Left lobe of liver (tissue), 2 donors: Measurements from ENCODE around the gene OR5AL1. TPM values are rescaled to one million over a fixed set of nuclear protein-coding genes. Genes with fewer than 3 reads are reported as not detected.
"Not testable (repeated sequence)": the region's sequence is repeated elsewhere in the genome, so short reads cannot be mapped to it uniquely, and the experiment has no call there.

Source experiments
- ATAC-seq: fragments of 200-7000 bp; cut with Tn5 transposase; one replicate; pipeline ENCODE4 v1.9.1; 2020; ENCODE audit warnings: mild to moderate bottlenecking, moderate library complexity
- DNase-seq: peaks from one replicate; pipeline ENCODE4 v3.0.0-alpha.2; 2020; ENCODE audit warnings: low spot score
- total RNA-seq: library from RNA; stranded (reverse); gene quantifications from one replicate; pipeline ENCODE4 v1.2.1, GENCODE V29; 2021
- donor health status: DM: no; HTN: no; CAD: no; lungs with moderate emphysema.
- donor health status: DM: no; HTN: yes; CAD: no.

Gene OR5AL1
- total RNA-seq, result not detected

- DNase-seq, result no peak
Measured at GRCh38 chr11:56412396-56412795, at the start of gene OR5AL1. Gene OR5AL1, plus strand, starts transcription at chr11:56412696.

GRCh38 chr11:56375324-56375723 is 37.2 kb upstream of the OR5AL1 start, which contains the start of gene OR8U1:
Gene OR8U1, plus strand, starts transcription at chr11:56375624. Its CDS starts 0 bp downstream, at chr11:56375624.
- ATAC-seq (no peak), DNase-seq (no peak)

More at GRCh38 chr11:56412396-56412795, at the start of gene OR5AL1:
- no peak for ATAC-seq

- no peak for ATAC-seq
- no peak for DNase-seq
Measured at GRCh38 chr11:56380120-56380519, 32.4 kb upstream of the OR5AL1 start.

- DNase-seq (no peak), ATAC-seq (no peak)
Measured at GRCh38 chr11:56394381-56394780, 18.1 kb upstream of the OR5AL1 start.

GRCh38 chr11:56396047-56396446 is 16.4 kb upstream of the OR5AL1 start:
- DNase-seq, result no peak

GRCh38 chr11:56401858-56402461 is 10.5 kb upstream of the OR5AL1 start:
- not testable (repeated sequence) for ATAC-seq, DNase-seq

More at GRCh38 chr11:56396047-56396446, 16.4 kb upstream of the OR5AL1 start:
- no peak for ATAC-seq

- no peak for ATAC-seq
- no peak for DNase-seq
Measured at GRCh38 chr11:56404393-56404792, 8.1 kb upstream of the OR5AL1 start.

GRCh38 chr11:56410801-56411200 is 1.7 kb upstream of the OR5AL1 start:
- ATAC-seq (no peak), DNase-seq (no peak)

GRCh38 chr11:56453521-56453920 is 41.0 kb downstream of the OR5AL1 start:
- ATAC-seq, result no peak
- no peak for DNase-seq

- DNase-seq, result no peak
- no peak for ATAC-seq
Measured at GRCh38 chr11:56457076-56457475, 44.6 kb downstream of the OR5AL1 start.

Other genes starting within 250 kb of the OR5AL1 start
- gene OR5J2, start 236.1 kb upstream of the OR5AL1 start, total RNA-seq, result not detected
- gene OR5T2, start 178.4 kb upstream of the OR5AL1 start, total RNA-seq, result not detected
- not detected for gene OR5T3, start 160.4 kb upstream of the OR5AL1 start, total RNA-seq
- gene OR5T1, start 138.5 kb upstream of the OR5AL1 start, total RNA-seq, result not detected
- not detected for gene OR8H1, start 120.4 kb upstream of the OR5AL1 start, total RNA-seq
- gene OR8K3, start 97.6 kb upstream of the OR5AL1 start, total RNA-seq, result not detected
- gene OR8K1, start 66.7 kb upstream of the OR5AL1 start, total RNA-seq, result not detected
- gene OR8J1, start 58.4 kb upstream of the OR5AL1 start, total RNA-seq, result not detected
- gene OR8U1, start 37.1 kb upstream of the OR5AL1 start, total RNA-seq, result not detected
- gene OR5M3, start 60.7 kb downstream of the OR5AL1 start, total RNA-seq, result not detected
- not detected for gene OR5M8, start 78.7 kb downstream of the OR5AL1 start, total RNA-seq
- not detected for gene OR5M11, start 130.6 kb downstream of the OR5AL1 start, total RNA-seq
- not detected for gene OR5M10, start 165.0 kb downstream of the OR5AL1 start, total RNA-seq
- not detected for gene OR5M1, start 202.2 kb downstream of the OR5AL1 start, total RNA-seq
- not detected for gene OR5AP2, start 229.7 kb downstream of the OR5AL1 start, total RNA-seq